Heart right ventricle (tissue), 16 donors: ENCODE measurements around the gene NCR3LG1. TPM values are rescaled to one million over a fixed set of nuclear protein-coding genes. Genes with fewer than 3 reads are reported as not detected.

Source experiments
- ATAC-seq, 8 donors: fragments of 200-7000 bp; cut with Tn5 transposase; one replicate each; pipeline ENCODE4 v1.9.1; 2020; ENCODE audit warnings: mild to moderate bottlenecking in 8 of 8, moderate library complexity in 8 of 8, moderate number of reproducible peaks in 1 of 8
- DNase-seq, 2 donors: peaks; one replicate each; pipeline ENCODE4 v3.0.0-alpha.2; 2020
- H3K27ac ChIP-seq, 10 donors: fragments of 200-600 bp; sonication (generic) in 2 of 10; one replicate each; pipeline versions ENCODE4 v1.5.0 to v1.8.0; 2020 to 2022; ENCODE audit warnings: mild to moderate bottlenecking in 3 of 10
- H3K27me3 ChIP-seq, 7 donors: fragments of 200-600 bp; one replicate each; pipeline ENCODE4 v1.8.0; 2021 to 2022; ENCODE audit warnings: mild to moderate bottlenecking in 2 of 7
- H3K36me3 ChIP-seq, 9 donors: fragments of 200-600 bp; sonication (generic) in 1 of 9; one replicate each; pipeline versions ENCODE4 v1.5.0 to v1.8.0; 2020 to 2022; ENCODE audit warnings: mild to moderate bottlenecking in 2 of 9
- H3K4me1 ChIP-seq, 9 donors: fragments of 200-600 bp; sonication (generic) in 1 of 9; one replicate each; pipeline versions ENCODE4 v1.5.0 to v1.8.0; 2020 to 2022; ENCODE audit warnings: mild to moderate bottlenecking in 4 of 9
- H3K4me3 ChIP-seq, 10 donors: fragments of 200-600 bp; sonication (generic) in 2 of 10; one replicate each; pipeline versions ENCODE4 v1.5.0 to v1.8.0; 2020 to 2022; ENCODE audit warnings: mild to moderate bottlenecking in 7 of 10, moderate library complexity in 2 of 10
- H3K9me3 ChIP-seq, 11 donors: fragments of 200-600 bp in 10 of 11; sonication (generic) in 2 of 11; one replicate each; pipeline versions ENCODE4 v1.5.0 to v1.8.0; 2013 to 2022; ENCODE audit warnings: mild to moderate bottlenecking in 2 of 11, control low read depth in 1 of 11, moderate library complexity in 1 of 11
- WGBS, 2 donors: extraction: QIAGEN DNeasy Blood & Tissue Kit; methylation state at CpG; one replicate each; pipeline ENCODE4 v1.1.7; 2013; ENCODE audit warnings: inconsistent platforms in 1 of 2; 5-methylcytosine and 5-hydroxymethylcytosine counted together
- intact Hi-C, 10 donors: fragments of 100-400 bp; cut with DNase I; formaldehyde crosslinking; loops; one replicate each; pipeline versions ENCODE4 v1.11.1 to v1.14.2; 2022
- polyA plus RNA-seq, 2 donors: library from polyadenylated mRNA; stranded (reverse); fragments of 200-250 nt; gene quantifications; one replicate each; pipeline ENCODE4 v1.2.3, GENCODE V29; 2013
- total RNA-seq, 10 donors: library from RNA; stranded (reverse); fragmentation: NEBNext Ultra II Directional in 3 of 10; extraction: Animal tissue kit (Norgen Biotek cat#: 25700) in 3 of 10; gene quantifications; one replicate each; pipeline versions ENCODE4 v1.2.1 to v1.2.4, GENCODE V29; 2021 to 2023
- TF ChIP-seq, protein P1 (sequence below), 9 donors: fragments of 200-600 bp; sonication (generic) in 2 of 9; IDR thresholded peaks; one replicate each; pipeline versions ENCODE4 v1.5.0 to v1.8.0; 2021 to 2022; ENCODE audit warnings: antibody characterized with exemption in 9 of 9, mild to moderate bottlenecking in 5 of 9, moderate library complexity in 1 of 9
- donor health status: Arrhythmogenic right ventricular cardiomyopathy.
- donor health status: ischemic (EF 13 %, LVEDD 7.1; RV severe dilation, severe dysfunction).
- donor health status: healthy with polysubstance abuse.
- donor health status: DM: no; HTN: yes; CAD: no.
- donor health status: DM: no; HTN: no; CAD: no.
- donor health status: ischemic (EF 25% LVEDD 6.9; RV normal size, moderate dysfunction).
- donor health status: ischemic (EF 25% LVEDD 5.7; RV mildly dilated, moderate dysfunction).
- donor health status: healthy.
- donor health status: DM: yes; HTN: yes; CAD: no.
- donor health status: Ischemic cardiomyopathy.
- donor health status: ischemic (EF 35%, LVEDD 5.7; RV mildly dilated, moderate dysfunction).
- donor health status: nonischemic (EF 11% LVEDD 7.7; RV severe dilation, severe dysfunction).
- donor health status: DM: yes; HTN: yes; CAD: no.
- donor health status: PGD.
- donor health status: ischemic (EF 29% LVEDD 5.4; RV normal size, mild dysfunction).
- donor health status: nonischemic (EF 23%, LVEDD 6.1; RV moderate dilation, normal function).

The NCR3LG1 gene
- total and polyA plus RNA-seq, 12 donors, result 0.07 to 2.1 (median 1.1) TPM

DNA sequence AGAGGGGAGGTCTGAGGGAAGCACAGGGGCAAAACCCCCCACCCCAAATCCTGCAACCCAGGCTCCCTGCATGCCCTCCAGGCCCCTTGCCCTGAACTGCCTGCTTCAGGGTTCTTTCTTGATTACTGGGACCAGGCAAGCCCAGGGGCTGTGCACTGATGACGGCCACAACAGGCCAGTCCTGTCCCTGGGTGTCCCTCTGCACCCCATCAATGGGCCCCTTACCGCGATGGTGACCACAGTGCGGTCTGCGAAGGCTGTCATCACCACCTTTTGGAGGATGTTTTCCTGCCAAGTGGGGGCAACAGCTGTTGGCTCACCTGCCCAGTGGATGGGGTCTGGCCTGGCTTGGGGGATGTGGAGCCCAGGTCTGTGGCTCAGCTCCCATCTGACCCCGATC, 41.9 kb downstream of the NCR3LG1 start:
- TF ChIP-seq, protein P1, sequence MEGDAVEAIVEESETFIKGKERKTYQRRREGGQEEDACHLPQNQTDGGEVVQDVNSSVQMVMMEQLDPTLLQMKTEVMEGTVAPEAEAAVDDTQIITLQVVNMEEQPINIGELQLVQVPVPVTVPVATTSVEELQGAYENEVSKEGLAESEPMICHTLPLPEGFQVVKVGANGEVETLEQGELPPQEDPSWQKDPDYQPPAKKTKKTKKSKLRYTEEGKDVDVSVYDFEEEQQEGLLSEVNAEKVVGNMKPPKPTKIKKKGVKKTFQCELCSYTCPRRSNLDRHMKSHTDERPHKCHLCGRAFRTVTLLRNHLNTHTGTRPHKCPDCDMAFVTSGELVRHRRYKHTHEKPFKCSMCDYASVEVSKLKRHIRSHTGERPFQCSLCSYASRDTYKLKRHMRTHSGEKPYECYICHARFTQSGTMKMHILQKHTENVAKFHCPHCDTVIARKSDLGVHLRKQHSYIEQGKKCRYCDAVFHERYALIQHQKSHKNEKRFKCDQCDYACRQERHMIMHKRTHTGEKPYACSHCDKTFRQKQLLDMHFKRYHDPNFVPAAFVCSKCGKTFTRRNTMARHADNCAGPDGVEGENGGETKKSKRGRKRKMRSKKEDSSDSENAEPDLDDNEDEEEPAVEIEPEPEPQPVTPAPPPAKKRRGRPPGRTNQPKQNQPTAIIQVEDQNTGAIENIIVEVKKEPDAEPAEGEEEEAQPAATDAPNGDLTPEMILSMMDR (IDR thresholded peaks at IDR 0.05), result no peak
- Histone ChIP-seq H3K4me1 (peaks cover 0 to 10% (median 3%) of the 10 kb centered on the region in 9 donors), H3K36me3 (no peaks in the 10 kb centered on the region), H3K27ac (no peak overlapping the region), H3K4me3 (no peak overlapping the region), H3K9me3 (no peaks in the 10 kb centered on the region), H3K27me3 (peaks cover 0 to 13% (median under 1%) of the 10 kb centered on the region in 7 donors)
- ATAC-seq (no peak), DNase-seq (no peak)
- 84 to 87% methylated on average over 6 of the region's 6 CpGs for WGBS, 2 donors
- intact Hi-C loops, result no loop called here

DNA sequence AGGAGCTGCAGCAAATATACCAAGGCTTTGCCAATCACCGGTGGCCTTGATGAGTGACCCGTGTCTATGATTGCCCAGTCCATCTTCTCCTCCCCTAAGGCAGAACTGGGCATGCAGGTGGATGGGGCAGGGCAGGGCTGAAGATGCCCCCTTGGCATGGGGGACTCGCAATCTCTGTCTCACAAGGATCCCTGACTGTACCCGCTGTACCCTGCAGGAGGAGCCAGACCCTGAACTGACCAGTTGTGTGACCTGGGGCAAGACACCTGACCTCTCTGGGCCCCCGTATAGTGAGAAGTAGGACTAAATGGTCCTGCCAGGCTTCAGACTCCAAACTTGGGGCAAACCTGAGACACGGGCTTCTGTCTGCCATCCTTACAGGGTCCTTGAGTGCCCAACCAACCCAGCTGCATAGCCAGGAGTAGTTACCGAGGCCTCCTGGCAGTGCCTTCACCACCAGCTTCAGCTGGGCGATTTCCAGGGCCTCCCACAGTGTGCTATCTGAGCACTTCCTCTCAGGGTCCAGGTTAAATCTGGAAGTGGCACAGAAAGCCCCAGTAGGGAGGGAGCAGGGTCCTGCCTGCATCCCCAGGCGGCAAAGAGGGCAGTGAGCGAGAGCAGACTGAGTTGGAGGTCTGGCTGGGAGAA, 43.3 kb downstream of the NCR3LG1 start:
- DNase-seq, result no peak
- intact Hi-C loops, result no loop called here
- ATAC-seq, result no peak
- WGBS, 2 donors, result 89 to 91% methylated on average over 10 of the region's 10 CpGs
- TF ChIP-seq, protein P1 (IDR thresholded peaks at IDR 0.05), result no peak
- Histone ChIP-seq H3K27me3 (peaks cover 0 to 4% (median 0%) of the 10 kb centered on the region in 7 donors), H3K27ac (no peak overlapping the region), H3K4me1 (peaks cover 0 to 2% (median 0%) of the 10 kb centered on the region in 9 donors), H3K9me3 (no peaks in the 10 kb centered on the region), H3K36me3 (no peaks in the 10 kb centered on the region), H3K4me3 (no peak overlapping the region)

DNA sequence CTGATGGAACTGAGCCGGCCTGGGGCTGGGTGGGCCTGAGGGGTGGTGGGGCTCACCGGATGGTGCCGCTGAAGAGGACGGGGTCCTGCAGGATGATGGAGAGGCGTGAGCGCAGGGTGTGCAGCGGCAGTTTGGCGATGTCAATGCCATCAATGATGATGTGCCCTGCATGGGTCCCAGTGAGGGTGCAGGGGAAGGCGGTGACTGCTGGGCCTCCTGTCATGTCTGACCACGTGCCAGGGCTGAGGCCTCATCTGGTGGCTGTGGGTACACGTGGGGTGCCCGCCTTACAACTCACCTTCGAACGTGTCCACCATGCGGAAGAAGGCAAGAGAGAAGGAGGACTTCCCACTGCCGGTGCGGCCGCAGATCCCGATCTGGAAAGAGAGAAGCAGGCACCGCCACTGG, 44.0 kb downstream of the NCR3LG1 start:
- Histone ChIP-seq H3K9me3 (no peaks in the 10 kb centered on the region), H3K27ac (no peak overlapping the region), H3K36me3 (no peaks in the 10 kb centered on the region), H3K4me1 (no peaks in the 10 kb centered on the region), H3K27me3 (no peaks in the 10 kb centered on the region), H3K4me3 (no peak overlapping the region)
- WGBS, 2 donors, result 92 to 96% methylated on average over 20 of the region's 20 CpGs
- TF ChIP-seq, protein P1 (IDR thresholded peaks at IDR 0.05), result no peak
- ATAC-seq, result no peak
- no peak for DNase-seq
- intact Hi-C loops, result no loop called here

DNA sequence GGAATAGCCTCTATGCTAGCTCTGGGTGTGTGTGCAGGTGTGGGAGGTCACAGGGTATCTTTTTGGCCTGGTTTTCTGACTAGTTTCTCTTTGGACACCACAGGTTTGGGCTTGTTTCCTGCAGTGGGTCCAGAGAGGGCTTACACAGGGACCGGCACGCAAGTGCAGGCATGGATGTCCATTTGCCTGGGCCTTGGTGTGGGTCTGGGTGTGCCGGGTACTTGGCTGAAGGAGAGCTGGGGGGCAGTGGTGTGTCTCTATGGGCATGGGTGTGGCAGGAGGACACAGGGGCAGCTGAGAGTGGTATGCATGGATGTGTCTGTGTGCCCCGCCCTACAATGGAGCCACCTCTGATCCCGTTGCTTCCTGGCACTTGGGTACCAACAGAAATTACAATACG, 44.4 kb downstream of the NCR3LG1 start:
- intact Hi-C loops, result no loop called here
- Histone ChIP-seq H3K9me3 (no peaks in the 10 kb centered on the region), H3K36me3 (no peaks in the 10 kb centered on the region), H3K4me3 (no peak overlapping the region), H3K27me3 (no peaks in the 10 kb centered on the region), H3K27ac (no peak overlapping the region), H3K4me1 (no peaks in the 10 kb centered on the region)
- ATAC-seq (no peak), DNase-seq (no peak)
- 88 to 89% methylated on average over 6 of the region's 6 CpGs for WGBS, 2 donors
- TF ChIP-seq, protein P1 (IDR thresholded peaks at IDR 0.05), result no peak
